ENCODE results near the gene BRIP1.
"Not testable (repeated sequence)": the region's sequence is repeated elsewhere in the genome, so short reads cannot be mapped to it uniquely, and the experiment has no call there.

DNA sequence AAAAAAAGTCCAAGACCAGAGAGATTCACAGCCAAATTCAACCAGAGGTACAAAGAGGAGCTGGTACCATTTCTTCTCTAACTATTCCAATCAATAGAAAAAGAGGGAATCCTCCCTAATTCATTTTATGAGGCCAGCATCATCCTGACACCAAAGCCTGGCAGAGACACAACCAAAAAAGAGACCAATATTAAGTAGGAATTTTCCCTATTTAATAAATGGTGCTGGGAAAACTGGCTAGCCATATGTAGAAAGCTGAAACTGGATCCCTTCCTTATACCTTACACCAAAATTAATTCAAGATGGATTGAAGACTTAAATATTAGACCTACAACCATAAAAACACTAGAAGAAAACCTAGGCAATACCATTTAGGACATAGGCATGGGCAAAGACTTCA is 186.8 kb downstream of the BRIP1 start:
- not testable (repeated sequence) for TF ChIP-seq MLX (CRISPR knock-in tag; IDR thresholded peaks at IDR 0.05); SMAD3 (CRISPR knock-in tag; IDR thresholded peaks at IDR 0.05; ENCODE audit: borderline replicate concordance); FOXP1 (CRISPR knock-in tag; IDR thresholded peaks at IDR 0.05; ENCODE audit: borderline replicate concordance); ZNF138 (CRISPR knock-in tag; conservative IDR thresholded peaks at IDR 0.05); FOXJ3 (CRISPR knock-in tag; IDR thresholded peaks at IDR 0.05; ENCODE audit: borderline replicate concordance)
- TF ChIP-seq, protein P1, sequence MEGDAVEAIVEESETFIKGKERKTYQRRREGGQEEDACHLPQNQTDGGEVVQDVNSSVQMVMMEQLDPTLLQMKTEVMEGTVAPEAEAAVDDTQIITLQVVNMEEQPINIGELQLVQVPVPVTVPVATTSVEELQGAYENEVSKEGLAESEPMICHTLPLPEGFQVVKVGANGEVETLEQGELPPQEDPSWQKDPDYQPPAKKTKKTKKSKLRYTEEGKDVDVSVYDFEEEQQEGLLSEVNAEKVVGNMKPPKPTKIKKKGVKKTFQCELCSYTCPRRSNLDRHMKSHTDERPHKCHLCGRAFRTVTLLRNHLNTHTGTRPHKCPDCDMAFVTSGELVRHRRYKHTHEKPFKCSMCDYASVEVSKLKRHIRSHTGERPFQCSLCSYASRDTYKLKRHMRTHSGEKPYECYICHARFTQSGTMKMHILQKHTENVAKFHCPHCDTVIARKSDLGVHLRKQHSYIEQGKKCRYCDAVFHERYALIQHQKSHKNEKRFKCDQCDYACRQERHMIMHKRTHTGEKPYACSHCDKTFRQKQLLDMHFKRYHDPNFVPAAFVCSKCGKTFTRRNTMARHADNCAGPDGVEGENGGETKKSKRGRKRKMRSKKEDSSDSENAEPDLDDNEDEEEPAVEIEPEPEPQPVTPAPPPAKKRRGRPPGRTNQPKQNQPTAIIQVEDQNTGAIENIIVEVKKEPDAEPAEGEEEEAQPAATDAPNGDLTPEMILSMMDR (IDR thresholded peaks at IDR 0.05) = not testable (repeated sequence)
- TF ChIP-seq, protein P2, sequence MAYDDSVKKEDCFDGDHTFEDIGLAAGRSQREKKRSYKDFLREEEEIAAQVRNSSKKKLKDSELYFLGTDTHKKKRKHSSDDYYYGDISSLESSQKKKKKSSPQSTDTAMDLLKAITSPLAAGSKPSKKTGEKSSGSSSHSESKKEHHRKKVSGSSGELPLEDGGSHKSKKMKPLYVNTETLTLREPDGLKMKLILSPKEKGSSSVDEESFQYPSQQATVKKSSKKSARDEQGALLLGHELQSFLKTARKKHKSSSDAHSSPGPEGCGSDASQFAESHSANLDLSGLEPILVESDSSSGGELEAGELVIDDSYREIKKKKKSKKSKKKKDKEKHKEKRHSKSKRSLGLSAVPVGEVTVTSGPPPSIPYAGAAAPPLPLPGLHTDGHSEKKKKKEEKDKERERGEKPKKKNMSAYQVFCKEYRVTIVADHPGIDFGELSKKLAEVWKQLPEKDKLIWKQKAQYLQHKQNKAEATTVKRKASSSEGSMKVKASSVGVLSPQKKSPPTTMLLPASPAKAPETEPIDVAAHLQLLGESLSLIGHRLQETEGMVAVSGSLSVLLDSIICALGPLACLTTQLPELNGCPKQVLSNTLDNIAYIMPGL (CRISPR knock-in tag; IDR thresholded peaks at IDR 0.05) = not testable (repeated sequence)
- TF ChIP-seq, protein P3, sequence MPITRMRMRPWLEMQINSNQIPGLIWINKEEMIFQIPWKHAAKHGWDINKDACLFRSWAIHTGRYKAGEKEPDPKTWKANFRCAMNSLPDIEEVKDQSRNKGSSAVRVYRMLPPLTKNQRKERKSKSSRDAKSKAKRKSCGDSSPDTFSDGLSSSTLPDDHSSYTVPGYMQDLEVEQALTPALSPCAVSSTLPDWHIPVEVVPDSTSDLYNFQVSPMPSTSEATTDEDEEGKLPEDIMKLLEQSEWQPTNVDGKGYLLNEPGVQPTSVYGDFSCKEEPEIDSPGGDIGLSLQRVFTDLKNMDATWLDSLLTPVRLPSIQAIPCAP (CRISPR knock-in tag; IDR thresholded peaks at IDR 0.05) = not testable (repeated sequence)
